Measurements from ENCODE around the gene APOL3.

DNA sequence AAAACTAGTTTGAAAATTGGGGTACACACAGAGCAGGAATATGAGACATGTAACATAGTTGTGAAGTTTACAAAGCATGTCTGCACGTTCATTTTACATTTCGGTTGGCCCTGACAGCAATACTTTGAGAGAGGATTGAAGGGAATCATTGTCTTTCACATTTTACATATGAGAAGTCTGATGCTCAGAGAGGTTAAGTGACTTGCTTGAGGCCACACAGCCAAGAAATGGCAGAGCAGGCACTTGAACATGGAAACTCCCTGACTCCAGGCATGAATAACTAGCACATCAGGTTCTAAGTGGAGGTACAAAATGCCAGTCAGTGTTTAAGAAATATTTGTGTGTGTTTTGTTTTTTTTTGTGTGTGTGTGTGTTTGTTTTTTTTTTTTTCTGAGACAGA is 53.6 kb downstream of the APOL3 start:
- no peak for TF ChIP-seq ZNF274 (IDR thresholded peaks at IDR 0.05; ENCODE audit: low read depth, low read length)
- no peak for TF ChIP-seq SUZ12 (IDR thresholded peaks at IDR 0.05; ENCODE audit: extremely low read depth, insufficient read depth, insufficient read length)
